ENCODE measurements around the gene TSC22D1. TPM values are rescaled to one million over a fixed set of nuclear protein-coding genes. Genes with fewer than 3 reads are reported as not detected.

TSC22D1 gene
- total RNA-seq, 1 donor from 2014 or later, result 18.6 TPM

GRCh38 chr13:44508562-44509077 is 67.5 kb downstream of the TSC22D1 start:
- ATAC-seq (ENCODE audit: low read depth) (no peak), DNase-seq (no peak)
- intact Hi-C loops (cut with micrococcal nuclease), result no loop called here
- CTCF ChIA-PET, result no interaction called here
- Mint-ChIP-seq H3K27me3 (no peaks in the 10 kb centered on the region), H3K9me3 (no peaks in the 10 kb centered on the region), H3K36me3 (ENCODE audit: low read depth) (peaks cover 2% of the 10 kb centered on the region), H3K4me1 (no peaks in the 10 kb centered on the region), H3K4me3 (no peak overlapping the region), H3K27ac (no peak overlapping the region)
- TF ChIP-seq CTCF (IDR thresholded peaks at IDR 0.05), result no peak
- POLR2A ChIA-PET, result no interaction called here

- Mint-ChIP-seq H3K9me3 (no peaks in the 10 kb centered on the region), H3K27me3 (no peaks in the 10 kb centered on the region), H3K36me3 (ENCODE audit: low read depth) (no peaks in the 10 kb centered on the region), H3K4me1 (no peaks in the 10 kb centered on the region), H3K27ac (no peak overlapping the region), H3K4me3 (no peak overlapping the region)
- DNase-seq (no peak), ATAC-seq (ENCODE audit: low read depth) (no peak)
- POLR2A ChIA-PET, result no interaction called here
- intact Hi-C loops (cut with micrococcal nuclease), result no loop called here
- TF ChIP-seq CTCF (IDR thresholded peaks at IDR 0.05), result no peak
- CTCF ChIA-PET, result no interaction called here
Measured at GRCh38 chr13:44507639-44508038, 68.5 kb downstream of the TSC22D1 start.

- no peaks in the 10 kb centered on the region for H3K9me3 Mint-ChIP-seq
- DNase-seq, result no peak
- H3K4me3 Mint-ChIP-seq, result no peak overlapping the region
- no peaks in the 10 kb centered on the region for H3K27me3 Mint-ChIP-seq
- intact Hi-C loops (cut with micrococcal nuclease), result no loop called here
- TF ChIP-seq CTCF (IDR thresholded peaks at IDR 0.05), result no peak
- POLR2A ChIA-PET, result no interaction called here
- CTCF ChIA-PET, result no interaction called here
- H3K4me1 Mint-ChIP-seq, result no peaks in the 10 kb centered on the region
- no peak for ATAC-seq (ENCODE audit: low read depth)
- no peak overlapping the region for H3K27ac Mint-ChIP-seq
- no peaks in the 10 kb centered on the region for H3K36me3 Mint-ChIP-seq (ENCODE audit: low read depth)
Measured at GRCh38 chr13:44506719-44507118, 69.4 kb downstream of the TSC22D1 start.

- intact Hi-C loops (cut with micrococcal nuclease), result no loop called here
- Mint-ChIP-seq H3K4me1 (no peaks in the 10 kb centered on the region), H3K9me3 (no peaks in the 10 kb centered on the region), H3K36me3 (ENCODE audit: low read depth) (no peaks in the 10 kb centered on the region), H3K27me3 (no peaks in the 10 kb centered on the region), H3K4me3 (no peak overlapping the region), H3K27ac (no peak overlapping the region)
- CTCF ChIA-PET, result no interaction called here
- DNase-seq (no peak), ATAC-seq (ENCODE audit: low read depth) (no peak)
- POLR2A ChIA-PET, result no interaction called here
- no peak for TF ChIP-seq CTCF (IDR thresholded peaks at IDR 0.05)
Measured at GRCh38 chr13:44506251-44506650, 69.9 kb downstream of the TSC22D1 start.

- ChIA-PET CTCF (no interaction called here), POLR2A (interaction anchor here (0.7 kb wide), 1 partner anchor 64 kb away, joined by 11 read pairs; no protein-coding TSS in a partner anchor)
- H3K27me3 Mint-ChIP-seq, result no peaks in the 10 kb centered on the region
- no peak overlapping the region for H3K4me3 Mint-ChIP-seq
- no peak overlapping the region for H3K27ac Mint-ChIP-seq
- DNase-seq (no peak), ATAC-seq (ENCODE audit: low read depth) (no peak)
- TF ChIP-seq CTCF (IDR thresholded peaks at IDR 0.05), result no peak
- no peaks in the 10 kb centered on the region for H3K4me1 Mint-ChIP-seq
- H3K9me3 Mint-ChIP-seq, result no peaks in the 10 kb centered on the region
- no peaks in the 10 kb centered on the region for H3K36me3 Mint-ChIP-seq (ENCODE audit: low read depth)
- intact Hi-C loops (cut with micrococcal nuclease), result no loop called here
Measured at GRCh38 chr13:44504116-44504515, 72.0 kb downstream of the TSC22D1 start.

Measured in activated B cell treated with CpG ODN at 0.5 μM for 24 hours (primary cell).